DMS79 treated with DMSO at 0.1 percent for 48 hours (cell line): ENCODE data around the gene GSK3A.
"Not testable (repeated sequence)": the region's sequence is repeated elsewhere in the genome, so short reads cannot be mapped to it uniquely, and the experiment has no call there.

Experiments
- DNase-seq: peaks from one replicate; lab custom pipeline; 2025; lab: John Stamatoyannopoulos, UW

Gene GSK3A

GRCh38 chr19:42268142-42268703, 25.8 kb upstream of the GSK3A start:
- DNase-seq: peak; percentile 99

GRCh38 chr19:42267644-42268141, 25.3 kb upstream of the GSK3A start:
- peak; percentile 20 for DNase-seq

GRCh38 chr19:42266928-42267603, 24.7 kb upstream of the GSK3A start:
- DNase-seq: not testable (repeated sequence)

- not testable (repeated sequence) for DNase-seq
These were observed 23.7 kb upstream of the GSK3A start for GRCh38 chr19:42266105-42266504.

- DNase-seq: no peak
These were observed 19.4 kb upstream of the GSK3A start for GRCh38 chr19:42261763-42262162.

- not testable (repeated sequence) for DNase-seq
These were observed 15.4 kb upstream of the GSK3A start for GRCh38 chr19:42257842-42258241.

- peak; percentile 37 for DNase-seq
These were observed 13.7 kb upstream of the GSK3A start for GRCh38 chr19:42255766-42256745.

- peak; percentile 71 for DNase-seq
These were observed 12.7 kb upstream of the GSK3A start, which contains the start of gene ERF for GRCh38 chr19:42254850-42255765. ERF (minus strand) TSS chr19:42255128; CDS start chr19:42254999, 129 bp downstream.

GRCh38 chr19:42254089-42254849, 11.9 kb upstream of the GSK3A start:
- DNase-seq: peak; percentile 16

- peak; percentile 37 for DNase-seq
These were observed 11.1 kb upstream of the GSK3A start for GRCh38 chr19:42253245-42254088.

GRCh38 chr19:42252365-42253244, 10.2 kb upstream of the GSK3A start:
- DNase-seq: no peak

GRCh38 chr19:42251572-42252358, 9.4 kb upstream of the GSK3A start:
- no peak for DNase-seq

GRCh38 chr19:42250666-42251531, 8.5 kb upstream of the GSK3A start:
- no peak for DNase-seq

- no peak for DNase-seq
These were observed 7.8 kb upstream of the GSK3A start for GRCh38 chr19:42250183-42250665.

GRCh38 chr19:42249769-42250168, 7.4 kb upstream of the GSK3A start:
- no peak for DNase-seq

GRCh38 chr19:42249149-42249750, 6.8 kb upstream of the GSK3A start:
- DNase-seq: no peak
